HL-60 (cell line): Measurements from ENCODE around the gene FAM170B.

Source experiments
- DNase-seq, 2 experiments: peaks; one replicate each; pipeline ENCODE4 v3.0.0-alpha.2; 2010 to 2020; ENCODE audit warnings: low read depth in 1 of 2, low spot score in 1 of 2
- H3K27ac ChIP-seq: fragments of 250-450 bp; sonication (Bioruptor Pico); replicated peaks from 2 replicates; pipeline ENCODE4 v1.5.1; 2020; ENCODE audit warnings: mild to moderate bottlenecking, moderate library complexity
- H3K27me3 ChIP-seq: fragments of 250-450 bp; sonication (Bioruptor Pico); 2 replicates; pipeline ENCODE4 v1.5.1; 2021; ENCODE audit warnings: mild to moderate bottlenecking, moderate library complexity; ENCODE audit not compliant: insufficient read depth, poor library complexity, severe bottlenecking
- H3K4me3 ChIP-seq: replicated peaks from 2 replicates; pipeline ENCODE4 v1.5.1; 2011; ENCODE audit warnings: mild to moderate bottlenecking, control low read depth, low read length; ENCODE audit not compliant: insufficient read depth
- GABPA ChIP-seq: IDR thresholded peaks from 2 replicates; pipeline ENCODE4 v1.6.1; 2012; ENCODE audit warnings: low read depth
- POLR2AphosphoS5 ChIP-seq: IDR thresholded peaks from 2 replicates; pipeline ENCODE4 v1.6.1; 2012; ENCODE audit warnings: low read depth
- SPI1 ChIP-seq: IDR thresholded peaks from 2 replicates; pipeline ENCODE4 v1.6.1; 2012; ENCODE audit warnings: low read depth, mild to moderate bottlenecking, borderline replicate concordance
- TF ChIP-seq, protein P1 (sequence below): IDR thresholded peaks from one replicate; pipeline ENCODE4 v1.5.1; 2011; ENCODE audit warnings: low read length, control low read depth, inconsistent platforms; ENCODE audit not compliant: insufficient read depth
- TF ChIP-seq, protein P2 (sequence below): IDR thresholded peaks from 2 replicates; pipeline ENCODE4 v1.6.1; 2012; ENCODE audit warnings: low read depth; ENCODE audit not compliant: insufficient replicate concordance

The FAM170B gene

DNA sequence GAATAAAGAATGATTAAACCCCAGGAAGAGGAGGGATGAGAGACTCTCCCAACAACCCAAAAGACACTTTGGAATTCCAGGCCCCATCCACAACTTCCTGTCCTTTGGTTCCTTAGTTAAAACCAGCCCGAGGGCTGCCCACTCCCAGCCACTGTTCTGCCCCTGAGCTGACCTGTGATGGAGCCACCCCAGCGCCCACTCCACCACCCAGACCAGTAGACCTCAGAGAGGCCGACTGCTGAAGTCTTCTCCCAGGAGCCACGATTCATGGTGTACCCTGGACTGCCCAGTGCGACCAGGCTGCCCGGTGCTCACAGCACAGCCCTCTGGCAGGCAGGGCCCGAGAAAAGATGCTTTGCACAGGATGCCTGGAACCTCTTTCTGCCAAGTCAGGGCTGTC lies 25.2 kb downstream of the FAM170B start:
- no peak for DNase-seq
- TF ChIP-seq, protein P1, sequence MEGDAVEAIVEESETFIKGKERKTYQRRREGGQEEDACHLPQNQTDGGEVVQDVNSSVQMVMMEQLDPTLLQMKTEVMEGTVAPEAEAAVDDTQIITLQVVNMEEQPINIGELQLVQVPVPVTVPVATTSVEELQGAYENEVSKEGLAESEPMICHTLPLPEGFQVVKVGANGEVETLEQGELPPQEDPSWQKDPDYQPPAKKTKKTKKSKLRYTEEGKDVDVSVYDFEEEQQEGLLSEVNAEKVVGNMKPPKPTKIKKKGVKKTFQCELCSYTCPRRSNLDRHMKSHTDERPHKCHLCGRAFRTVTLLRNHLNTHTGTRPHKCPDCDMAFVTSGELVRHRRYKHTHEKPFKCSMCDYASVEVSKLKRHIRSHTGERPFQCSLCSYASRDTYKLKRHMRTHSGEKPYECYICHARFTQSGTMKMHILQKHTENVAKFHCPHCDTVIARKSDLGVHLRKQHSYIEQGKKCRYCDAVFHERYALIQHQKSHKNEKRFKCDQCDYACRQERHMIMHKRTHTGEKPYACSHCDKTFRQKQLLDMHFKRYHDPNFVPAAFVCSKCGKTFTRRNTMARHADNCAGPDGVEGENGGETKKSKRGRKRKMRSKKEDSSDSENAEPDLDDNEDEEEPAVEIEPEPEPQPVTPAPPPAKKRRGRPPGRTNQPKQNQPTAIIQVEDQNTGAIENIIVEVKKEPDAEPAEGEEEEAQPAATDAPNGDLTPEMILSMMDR = no peak
- no peak for TF ChIP-seq GABPA
- TF ChIP-seq, protein P2, sequence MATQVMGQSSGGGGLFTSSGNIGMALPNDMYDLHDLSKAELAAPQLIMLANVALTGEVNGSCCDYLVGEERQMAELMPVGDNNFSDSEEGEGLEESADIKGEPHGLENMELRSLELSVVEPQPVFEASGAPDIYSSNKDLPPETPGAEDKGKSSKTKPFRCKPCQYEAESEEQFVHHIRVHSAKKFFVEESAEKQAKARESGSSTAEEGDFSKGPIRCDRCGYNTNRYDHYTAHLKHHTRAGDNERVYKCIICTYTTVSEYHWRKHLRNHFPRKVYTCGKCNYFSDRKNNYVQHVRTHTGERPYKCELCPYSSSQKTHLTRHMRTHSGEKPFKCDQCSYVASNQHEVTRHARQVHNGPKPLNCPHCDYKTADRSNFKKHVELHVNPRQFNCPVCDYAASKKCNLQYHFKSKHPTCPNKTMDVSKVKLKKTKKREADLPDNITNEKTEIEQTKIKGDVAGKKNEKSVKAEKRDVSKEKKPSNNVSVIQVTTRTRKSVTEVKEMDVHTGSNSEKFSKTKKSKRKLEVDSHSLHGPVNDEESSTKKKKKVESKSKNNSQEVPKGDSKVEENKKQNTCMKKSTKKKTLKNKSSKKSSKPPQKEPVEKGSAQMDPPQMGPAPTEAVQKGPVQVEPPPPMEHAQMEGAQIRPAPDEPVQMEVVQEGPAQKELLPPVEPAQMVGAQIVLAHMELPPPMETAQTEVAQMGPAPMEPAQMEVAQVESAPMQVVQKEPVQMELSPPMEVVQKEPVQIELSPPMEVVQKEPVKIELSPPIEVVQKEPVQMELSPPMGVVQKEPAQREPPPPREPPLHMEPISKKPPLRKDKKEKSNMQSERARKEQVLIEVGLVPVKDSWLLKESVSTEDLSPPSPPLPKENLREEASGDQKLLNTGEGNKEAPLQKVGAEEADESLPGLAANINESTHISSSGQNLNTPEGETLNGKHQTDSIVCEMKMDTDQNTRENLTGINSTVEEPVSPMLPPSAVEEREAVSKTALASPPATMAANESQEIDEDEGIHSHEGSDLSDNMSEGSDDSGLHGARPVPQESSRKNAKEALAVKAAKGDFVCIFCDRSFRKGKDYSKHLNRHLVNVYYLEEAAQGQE = no peak
- no peak for TF ChIP-seq SPI1
- Histone ChIP-seq H3K4me3 (no peak overlapping the region), H3K27me3 (no peaks in the 10 kb centered on the region), H3K27ac (no peak overlapping the region)

DNA sequence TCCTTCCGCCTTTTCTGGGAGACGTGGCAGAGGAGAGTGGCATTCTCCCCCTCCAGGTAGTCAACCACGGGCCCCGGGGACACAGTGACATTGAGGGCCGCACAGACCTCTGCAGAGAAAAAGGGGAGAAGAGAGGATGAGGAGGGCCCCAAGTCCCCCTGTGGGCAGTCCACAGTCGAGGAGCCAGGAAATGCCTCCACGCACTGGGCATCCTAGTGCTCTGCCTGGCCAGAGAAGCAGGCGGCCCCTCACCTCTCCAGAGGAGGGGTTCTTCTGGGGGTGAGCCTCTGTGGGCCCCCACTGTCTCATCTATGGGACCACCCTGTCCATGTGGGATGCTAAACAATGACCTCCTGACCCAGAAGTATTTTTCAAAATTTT lies 25.9 kb downstream of the FAM170B start:
- no peaks in the 10 kb centered on the region for H3K27me3 ChIP-seq
- no peak for DNase-seq
- no peak overlapping the region for H3K27ac ChIP-seq
- TF ChIP-seq, protein P1 = no peak
- no peak for TF ChIP-seq POLR2AphosphoS5
- TF ChIP-seq SPI1 = no peak
- TF ChIP-seq, protein P2 = no peak
- no peak for TF ChIP-seq GABPA
- H3K4me3 ChIP-seq = no peak overlapping the region

DNA sequence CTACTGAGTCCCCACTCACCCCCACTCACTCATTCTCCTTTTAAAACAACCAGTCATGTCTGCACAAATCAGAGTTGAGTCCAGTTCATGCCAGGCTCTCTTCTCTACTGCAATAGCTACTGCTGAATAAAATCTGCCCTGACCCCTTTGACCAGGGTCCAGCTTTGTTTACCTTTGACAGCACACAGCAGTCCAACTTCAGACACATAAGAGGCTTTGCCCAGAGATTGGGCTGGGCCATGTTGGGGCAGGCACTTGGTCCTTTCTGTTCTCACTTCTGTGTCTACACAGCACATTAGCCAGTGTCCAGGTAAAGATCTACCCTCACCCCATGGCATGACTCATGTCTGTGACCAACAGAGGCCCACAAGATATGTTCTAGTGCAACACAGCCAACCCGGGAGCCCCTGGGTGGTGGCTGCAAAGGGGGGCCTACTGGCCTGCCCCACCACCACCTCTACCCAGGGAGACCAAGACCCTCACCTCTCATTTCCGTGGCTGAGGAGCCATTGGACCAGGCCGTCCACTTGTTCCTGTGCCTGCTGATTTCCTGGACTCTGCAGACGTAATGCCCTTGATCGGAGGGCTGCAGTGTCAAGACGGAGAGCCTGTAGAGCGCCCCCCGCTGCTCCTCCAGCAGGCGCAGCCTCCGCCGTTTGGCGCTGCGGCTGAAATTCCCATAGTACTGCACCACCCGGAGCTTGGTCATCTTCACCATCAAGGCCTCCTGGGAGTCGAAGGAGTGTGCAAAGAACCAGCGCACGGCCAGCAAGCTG lies 26.5 kb downstream of the FAM170B start:
- no peak overlapping the region for H3K27ac ChIP-seq
- DNase-seq = no peak
- H3K4me3 ChIP-seq = no peak overlapping the region
- TF ChIP-seq, protein P1 = no peak
- TF ChIP-seq GABPA (no peak), SPI1 (no peak), POLR2AphosphoS5 (no peak)
- TF ChIP-seq, protein P2 = no peak
- no peaks in the 10 kb centered on the region for H3K27me3 ChIP-seq
